GM13977 (cell line): ENCODE data around the gene HCCS.

Experiments
- DNase-seq: peaks from one replicate; pipeline ENCODE4 v3.0.0; 2012; ENCODE audit warnings: low spot score
- CTCF ChIP-seq: IDR thresholded peaks from 2 replicates; pipeline ENCODE4 v1.5.1; 2012; ENCODE audit warnings: mild to moderate bottlenecking, control low read depth; ENCODE audit not compliant: insufficient read depth; ENCODE audit errors: extremely low read depth, missing control alignments
- in situ Hi-C: fragments of 300-500 bp; cut with MboI; formaldehyde crosslinking; loops from one replicate; pipeline ENCODE4 v1.12.0; 2022; ENCODE audit warnings: low sequenced_read_pairs, low pct_unique_long_range_greater_than_20kb, mixed read lengths, inconsistent platforms; ENCODE audit not compliant: unreplicated experiment

HCCS gene

GRCh38 chrX:11081511-11081910 lies 29.6 kb upstream of the HCCS start:
- TF ChIP-seq CTCF = no peak
- in situ Hi-C loops = no loop called here

GRCh38 chrX:11085305-11085704 lies 25.8 kb upstream of the HCCS start:
- in situ Hi-C loops = no loop called here
- no peak for TF ChIP-seq CTCF
- DNase-seq = no peak

More at GRCh38 chrX:11081511-11081910, 29.6 kb upstream of the HCCS start:
- DNase-seq = no peak

DNA sequence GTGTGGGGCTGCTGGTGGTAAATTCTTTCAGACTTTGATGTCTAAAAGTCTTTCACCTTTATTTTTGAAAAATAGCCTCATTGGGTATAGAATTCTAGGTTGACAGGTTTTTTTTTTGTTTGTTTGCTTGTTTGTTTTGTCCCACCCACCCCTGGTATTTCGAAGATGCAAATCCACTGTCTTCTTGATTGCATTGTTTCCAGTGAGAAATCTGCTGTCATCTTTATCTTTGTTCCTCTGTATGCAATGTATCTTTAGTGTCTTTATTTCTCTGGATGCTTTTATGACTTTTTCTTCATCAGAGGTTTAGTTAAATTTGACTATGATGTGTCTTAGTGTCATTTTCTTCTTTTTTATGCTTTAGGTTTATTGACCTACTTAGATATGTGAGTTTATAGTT lies 21.3 kb upstream of the HCCS start:
- no peak for TF ChIP-seq CTCF
- DNase-seq = no peak
- in situ Hi-C loops = no loop called here

GRCh38 chrX:11097933-11098332 lies 13.2 kb upstream of the HCCS start:
- in situ Hi-C loops = no loop called here
- no peak for DNase-seq
- TF ChIP-seq CTCF = no peak

GRCh38 chrX:11099465-11099864 lies 11.7 kb upstream of the HCCS start:
- DNase-seq = no peak
- TF ChIP-seq CTCF = no peak
- in situ Hi-C loops = no loop called here

DNA sequence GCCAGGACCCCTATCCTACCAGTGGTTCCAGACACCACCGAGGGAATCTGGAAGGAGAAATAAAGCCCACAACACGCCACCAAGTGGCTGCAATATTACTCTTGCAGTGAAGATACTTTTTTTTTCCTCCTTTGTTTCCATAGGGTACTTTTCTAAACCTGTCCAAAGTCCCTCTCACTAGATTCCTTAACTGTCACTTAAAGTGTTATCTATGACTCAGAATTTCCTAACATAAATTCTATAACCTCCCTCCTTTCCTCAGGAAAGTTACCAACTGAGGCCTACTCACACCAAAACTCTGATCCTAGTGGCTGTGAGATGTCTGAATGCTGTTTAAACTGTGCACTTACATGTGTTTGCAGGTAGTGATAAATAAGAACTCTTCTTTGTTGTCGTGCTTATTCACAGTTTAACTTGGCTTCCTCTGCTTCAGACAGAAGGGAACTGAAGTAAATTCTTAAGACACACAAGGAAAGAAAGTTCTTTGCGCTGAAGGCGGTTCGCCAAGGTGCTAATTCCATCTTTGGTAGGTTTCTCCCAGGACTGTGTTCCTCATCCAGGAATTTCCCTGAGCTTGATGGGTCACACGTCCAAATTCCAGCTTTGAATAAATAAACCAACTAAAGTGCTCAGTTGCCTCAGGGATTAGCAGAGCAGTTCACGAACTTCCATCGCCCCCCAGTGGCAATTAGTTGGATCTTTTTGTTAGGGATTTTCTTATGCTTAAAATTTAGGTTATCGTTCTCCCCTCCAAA lies 10.7 kb upstream of the HCCS start:
- no peak for DNase-seq
- in situ Hi-C loops = no loop called here
- TF ChIP-seq CTCF = peak; percentile 29
